ENCODE measurements around the gene PCDHA4.
"Not testable (repeated sequence)": the region's sequence is repeated elsewhere in the genome, so short reads cannot be mapped to it uniquely, and the experiment has no call there.

DNA sequence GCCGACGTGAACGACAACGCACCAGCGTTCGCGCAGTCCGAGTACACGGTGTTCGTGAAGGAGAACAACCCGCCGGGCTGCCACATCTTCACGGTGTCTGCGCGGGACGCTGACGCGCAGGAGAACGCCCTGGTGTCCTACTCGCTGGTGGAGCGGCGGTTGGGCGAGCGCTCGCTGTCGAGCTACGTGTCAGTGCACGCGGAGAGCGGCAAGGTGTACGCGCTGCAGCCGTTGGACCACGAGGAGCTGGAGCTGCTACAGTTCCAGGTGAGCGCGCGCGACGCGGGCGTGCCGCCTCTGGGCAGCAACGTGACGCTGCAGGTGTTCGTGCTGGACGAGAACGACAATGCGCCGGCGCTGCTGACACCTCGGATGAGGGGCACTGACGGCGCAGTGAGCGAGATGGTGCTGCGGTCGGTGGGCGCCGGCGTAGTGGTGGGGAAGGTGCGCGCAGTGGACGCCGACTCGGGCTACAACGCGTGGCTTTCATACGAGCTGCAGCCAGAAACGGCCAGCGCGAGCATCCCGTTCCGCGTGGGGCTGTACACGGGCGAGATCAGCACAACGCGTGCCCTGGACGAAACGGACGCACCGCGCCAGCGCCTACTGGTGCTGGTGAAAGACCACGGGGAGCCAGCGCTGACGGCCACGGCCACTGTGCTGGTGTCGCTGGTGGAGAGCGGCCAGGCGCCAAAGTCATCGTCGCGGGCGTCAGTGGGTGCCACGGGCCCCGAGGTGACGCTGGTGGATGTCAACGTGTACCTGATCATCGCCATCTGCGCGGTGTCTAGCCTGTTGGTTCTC is 43.2 kb downstream of the PCDHA4 start:
- not testable (repeated sequence) for TF ChIP-seq POLR2A (IDR thresholded peaks at IDR 0.05; ENCODE audit: borderline replicate concordance, extremely low read depth, insufficient read depth, insufficient read length); EGR1 (IDR thresholded peaks at IDR 0.05; ENCODE audit: low read depth); POLR2AphosphoS5 (IDR thresholded peaks at IDR 0.05; ENCODE audit: low read depth, low read length); CTCF (IDR thresholded peaks at IDR 0.05 in 2 of 3, conservative IDR thresholded peaks at IDR 0.05 in 1 of 3; ENCODE audit: borderline replicate concordance in 1 of 3, insufficient read depth in 1 of 3, low read depth in 2 of 3, low read length in 2 of 3); EZH2 (IDR thresholded peaks at IDR 0.05); SP1 (IDR thresholded peaks at IDR 0.05; ENCODE audit: low read depth); SRF (IDR thresholded peaks at IDR 0.05; ENCODE audit: low read depth)
- TF ChIP-seq, protein P1, sequence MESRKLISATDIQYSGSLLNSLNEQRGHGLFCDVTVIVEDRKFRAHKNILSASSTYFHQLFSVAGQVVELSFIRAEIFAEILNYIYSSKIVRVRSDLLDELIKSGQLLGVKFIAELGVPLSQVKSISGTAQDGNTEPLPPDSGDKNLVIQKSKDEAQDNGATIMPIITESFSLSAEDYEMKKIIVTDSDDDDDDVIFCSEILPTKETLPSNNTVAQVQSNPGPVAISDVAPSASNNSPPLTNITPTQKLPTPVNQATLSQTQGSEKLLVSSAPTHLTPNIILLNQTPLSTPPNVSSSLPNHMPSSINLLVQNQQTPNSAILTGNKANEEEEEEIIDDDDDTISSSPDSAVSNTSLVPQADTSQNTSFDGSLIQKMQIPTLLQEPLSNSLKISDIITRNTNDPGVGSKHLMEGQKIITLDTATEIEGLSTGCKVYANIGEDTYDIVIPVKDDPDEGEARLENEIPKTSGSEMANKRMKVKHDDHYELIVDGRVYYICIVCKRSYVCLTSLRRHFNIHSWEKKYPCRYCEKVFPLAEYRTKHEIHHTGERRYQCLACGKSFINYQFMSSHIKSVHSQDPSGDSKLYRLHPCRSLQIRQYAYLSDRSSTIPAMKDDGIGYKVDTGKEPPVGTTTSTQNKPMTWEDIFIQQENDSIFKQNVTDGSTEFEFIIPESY (IDR thresholded peaks at IDR 0.05; ENCODE audit: extremely low read depth, insufficient replicate concordance, low read length): not testable (repeated sequence)

Data from HCT116 (cell line).